ENCODE measurements around the gene TIMM17A. TPM values are rescaled to one million over a fixed set of nuclear protein-coding genes. Genes with fewer than 3 reads are reported as not detected.
"Not testable (repeated sequence)": the region's sequence is repeated elsewhere in the genome, so short reads cannot be mapped to it uniquely, and the experiment has no call there.

Gene TIMM17A
- total RNA-seq, 6 donors from 2014 or later: 11.7 to 38.9 (median 23.2) TPM

DNA sequence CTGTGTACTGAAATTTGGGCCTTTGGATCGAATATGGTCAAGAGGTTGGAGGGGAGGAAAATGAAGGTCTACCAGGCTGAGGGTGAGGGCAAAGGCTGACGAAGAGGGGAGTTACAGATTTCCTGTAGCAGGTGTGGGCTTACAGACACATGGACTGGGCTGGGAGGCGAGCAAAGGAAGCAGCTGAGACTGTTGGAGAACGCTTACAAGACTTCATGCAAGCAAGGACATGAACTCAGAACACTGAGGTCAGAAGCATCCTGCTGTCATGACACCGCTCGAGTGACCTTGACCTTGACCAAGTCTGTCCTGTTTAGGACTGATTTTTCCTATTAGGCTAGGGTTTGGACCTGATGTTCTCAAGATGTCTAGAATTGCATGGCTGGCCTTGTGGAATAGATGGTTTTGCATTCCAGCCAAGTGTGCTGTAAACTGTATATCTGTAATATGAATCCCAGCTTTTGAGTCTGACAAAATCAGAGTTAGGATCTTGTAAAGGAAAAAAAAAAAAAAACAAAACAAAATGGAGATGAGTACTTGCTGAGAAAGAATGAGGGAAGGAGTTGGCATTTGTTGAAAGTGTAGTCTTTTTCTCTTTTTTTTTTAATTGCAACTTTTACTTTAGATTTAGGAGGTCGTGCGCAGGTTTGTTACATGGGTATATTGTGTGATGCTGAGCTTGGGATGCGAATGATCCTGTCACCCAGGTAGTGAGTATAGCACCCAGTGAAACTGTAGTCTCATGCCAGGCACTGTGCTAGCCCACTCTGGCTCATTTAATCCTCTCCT lies 60.9 kb downstream of the TIMM17A start:
- peaks cover 6 to 25% (median 15%) of the 10 kb centered on the region in 4 donors for H3K36me3 ChIP-seq
- no peaks in the 10 kb centered on the region for H3K27me3 ChIP-seq
- TF ChIP-seq POLR2AphosphoS5 (IDR thresholded peaks at IDR 0.05) (peak in 1 of 2 donors; percentile 23), CTCF (IDR thresholded peaks at IDR 0.05) (no peak), POLR2A (IDR thresholded peaks at IDR 0.05) (no peak), EP300 (IDR thresholded peaks at IDR 0.05) (no peak)
- DNase-seq (no peak), ATAC-seq (ENCODE audit: low FRiP score in 2 of 2) (no peak)
- WGBS, 2 donors: 84 to 85% methylated on average over 9 of the region's 9 CpGs
- H3K27ac ChIP-seq: peak overlapping the region; percentile 9 to 89 (median 66)
- no peaks in the 10 kb centered on the region for H3K9me3 ChIP-seq
- H3K4me3 ChIP-seq: peak overlapping the region in 1 of 4 donors; percentile 54
- H3K4me1 ChIP-seq: peaks cover 0 to 25% (median 9%) of the 10 kb centered on the region in 4 donors

GRCh38 chr1:202016811-202017748 lies 61.8 kb downstream of the TIMM17A start:
- WGBS, 2 donors: 85 to 90% methylated on average over 21 of the region's 21 CpGs
- no peak for DNase-seq
- Histone ChIP-seq H3K4me1 (peaks cover 0 to 25% (median 9%) of the 10 kb centered on the region in 4 donors), H3K4me3 (no peak overlapping the region), H3K9me3 (no peaks in the 10 kb centered on the region), H3K36me3 (peaks cover 6 to 22% (median 15%) of the 10 kb centered on the region in 4 donors), H3K27me3 (no peaks in the 10 kb centered on the region), H3K27ac (peak overlapping the region; percentile 9 to 88 (median 72))
- TF ChIP-seq POLR2A (IDR thresholded peaks at IDR 0.05) (no peak), POLR2AphosphoS5 (IDR thresholded peaks at IDR 0.05) (peak in 1 of 2 donors; percentile 42)
- no peak for ATAC-seq (ENCODE audit: low FRiP score in 2 of 2)

DNA sequence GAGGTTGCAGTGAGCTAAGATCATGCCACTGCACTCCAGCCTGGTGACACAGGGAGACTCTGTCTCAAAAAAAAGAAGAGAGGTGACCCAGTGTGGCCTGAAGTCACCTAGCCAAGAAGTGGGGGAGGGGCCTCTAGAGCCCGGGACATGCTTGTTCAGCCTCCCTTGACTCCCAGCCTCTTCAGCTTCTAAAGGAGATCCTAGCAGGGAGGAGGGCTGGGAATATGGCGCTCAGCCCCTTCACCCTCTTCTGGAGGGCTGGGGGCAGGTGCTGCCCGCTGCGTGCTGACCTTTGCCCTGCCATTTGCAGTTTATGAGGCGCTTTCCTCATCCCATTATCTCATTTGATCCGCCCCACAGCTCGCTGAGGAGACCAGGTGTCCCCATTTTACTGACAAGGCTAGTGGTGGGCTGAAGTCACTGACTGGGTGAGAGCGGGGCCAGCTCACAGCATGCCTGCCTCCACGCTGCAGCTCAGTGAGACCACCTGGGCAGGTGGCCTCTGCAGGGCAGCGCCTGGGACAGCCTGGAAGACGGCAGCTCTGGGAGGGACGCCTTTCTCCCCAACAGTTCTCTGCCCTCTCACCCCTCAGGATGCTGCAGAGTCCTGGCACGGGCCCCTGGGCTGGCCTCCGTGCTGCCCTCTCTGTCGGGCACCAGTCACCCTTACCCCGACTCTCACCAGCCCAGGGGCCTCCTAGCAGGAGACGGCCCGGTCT lies 62.6 kb downstream of the TIMM17A start:
- Histone ChIP-seq H3K4me1 (peaks cover 0 to 30% (median 9%) of the 10 kb centered on the region in 4 donors), H3K4me3 (no peak overlapping the region), H3K27me3 (no peaks in the 10 kb centered on the region), H3K9me3 (no peaks in the 10 kb centered on the region), H3K36me3 (peaks cover 6 to 22% (median 14%) of the 10 kb centered on the region in 4 donors), H3K27ac (peak overlapping the region; percentile 46 to 88 (median 79))
- 40 to 53% methylated on average over 4 to 13 of the region's 18 CpGs for WGBS, 2 donors
- DNase-seq (peak; percentile 84 to 89), ATAC-seq (ENCODE audit: low FRiP score in 2 of 2) (peak in 1 of 2 donors; percentile 69)
- peak in 1 of 2 donors; percentile 37 for TF ChIP-seq POLR2AphosphoS5 (IDR thresholded peaks at IDR 0.05)
- no peak for TF ChIP-seq POLR2A (IDR thresholded peaks at IDR 0.05)
- TF ChIP-seq CTCF (IDR thresholded peaks at IDR 0.05): no peak
- TF ChIP-seq EP300 (IDR thresholded peaks at IDR 0.05): peak in 1 of 4 donors; percentile 74

GRCh38 chr1:202018468-202019234 lies 63.3 kb downstream of the TIMM17A start:
- Histone ChIP-seq H3K27ac (peak overlapping the region; percentile 50 to 88 (median 79)), H3K4me3 (no peak overlapping the region), H3K27me3 (no peaks in the 10 kb centered on the region), H3K9me3 (no peaks in the 10 kb centered on the region), H3K4me1 (peaks cover 0 to 30% (median 11%) of the 10 kb centered on the region in 4 donors), H3K36me3 (peaks cover 6 to 18% (median 11%) of the 10 kb centered on the region in 4 donors)
- no peak for TF ChIP-seq CTCF (IDR thresholded peaks at IDR 0.05)
- peak in 1 of 2 donors; percentile 44 for TF ChIP-seq POLR2AphosphoS5 (IDR thresholded peaks at IDR 0.05)
- peak in 1 of 4 donors; percentile 18 for TF ChIP-seq EP300 (IDR thresholded peaks at IDR 0.05)
- peak in 1 of 4 donors; percentile 42 for TF ChIP-seq POLR2A (IDR thresholded peaks at IDR 0.05)
- WGBS, 2 donors: 40 to 49% methylated on average over 15 to 16 of the region's 19 CpGs
- peak in 1 of 2 donors; percentile 94 for DNase-seq
- ATAC-seq (ENCODE audit: low FRiP score in 2 of 2): peak; percentile 58 to 89

- not testable (repeated sequence) for ATAC-seq (ENCODE audit: low FRiP score in 2 of 2); H3K4me3 ChIP-seq; H3K9me3 ChIP-seq; H3K27me3 ChIP-seq
- peaks cover 6 to 12% (median 8%) of the 10 kb centered on the region in 4 donors for H3K36me3 ChIP-seq
- peaks cover 0 to 26% (median 10%) of the 10 kb centered on the region in 4 donors for H3K4me1 ChIP-seq
- H3K27ac ChIP-seq: peak overlapping the region; percentile 50 to 88 (median 79)
- 67 to 80% methylated on average over 8 of the region's 8 CpGs for WGBS, 2 donors
- DNase-seq: peak in 1 of 2 donors; percentile 66
These were observed 63.9 kb downstream of the TIMM17A start for GRCh38 chr1:202019235-202019558.
